Trophoblast cell (in vitro differentiated cells and primary cell): ENCODE results near the gene TMEM9.

ENCODE experiments used
- DNase-seq, 2 donors: peaks; one replicate each; pipeline ENCODE4 v3.0.0-alpha.2; 2016
- H2AFZ ChIP-seq: 2 replicates; pipeline ENCODE4 v1.6.1; 2013; ENCODE audit warnings: low read length, moderate library complexity, mild to moderate bottlenecking; ENCODE audit not compliant: insufficient read depth, poor library complexity
- H2AK5ac ChIP-seq: 2 replicates; pipeline ENCODE4 v1.6.1; 2013; ENCODE audit warnings: mild to moderate bottlenecking, low read length
- H2BK120ac ChIP-seq: 2 replicates; pipeline ENCODE4 v1.6.1; 2013; ENCODE audit warnings: low read length, mild to moderate bottlenecking, moderate library complexity; ENCODE audit not compliant: insufficient read depth, poor library complexity
- H2BK12ac ChIP-seq: 2 replicates; pipeline ENCODE4 v1.6.1; 2013; ENCODE audit warnings: mild to moderate bottlenecking, low read length, moderate library complexity
- H2BK5ac ChIP-seq: 2 replicates; pipeline ENCODE4 v1.6.1; 2013; ENCODE audit warnings: low read length, low read depth, moderate library complexity, mild to moderate bottlenecking; ENCODE audit not compliant: poor library complexity
- H3K14ac ChIP-seq: 2 replicates; pipeline ENCODE4 v1.6.1; 2013; ENCODE audit warnings: mild to moderate bottlenecking, low read length
- H3K18ac ChIP-seq: 2 replicates; pipeline ENCODE4 v1.6.1; 2013; ENCODE audit warnings: mild to moderate bottlenecking, low read length
- H3K23ac ChIP-seq: 2 replicates; pipeline ENCODE4 v1.6.1; 2013; ENCODE audit warnings: low read length
- H3K27ac ChIP-seq: 2 replicates; pipeline ENCODE4 v1.5.1; 2013; ENCODE audit warnings: low read depth, mild to moderate bottlenecking, inconsistent platforms, low read length, moderate library complexity
- H3K27me3 ChIP-seq: 2 replicates; pipeline ENCODE4 v1.6.1; 2013; ENCODE audit warnings: inconsistent platforms, mild to moderate bottlenecking, low read length, moderate library complexity; ENCODE audit not compliant: insufficient read depth
- H3K36me3 ChIP-seq, 2 experiments: 1 replicate in 1 of 2; 2 replicates in 1 of 2; pipeline ENCODE4 v1.6.1; 2013; ENCODE audit warnings: low read length in 2 of 2, mild to moderate bottlenecking in 2 of 2, moderate library complexity in 1 of 2; ENCODE audit not compliant: insufficient read depth in 2 of 2, control insufficient read depth in 1 of 2
- H3K4ac ChIP-seq: 2 replicates; pipeline ENCODE4 v1.6.1; 2013; ENCODE audit warnings: low read depth, mild to moderate bottlenecking, low read length, moderate library complexity
- H3K4me1 ChIP-seq, 2 experiments: 1 replicate in 1 of 2; 2 replicates in 1 of 2; pipeline ENCODE4 v1.6.1; 2013; ENCODE audit warnings: low read length in 2 of 2, mild to moderate bottlenecking in 2 of 2, moderate library complexity in 1 of 2; ENCODE audit not compliant: insufficient read depth in 2 of 2, control insufficient read depth in 1 of 2
- H3K4me2 ChIP-seq: 2 replicates; pipeline ENCODE4 v1.6.1; 2013; ENCODE audit warnings: inconsistent platforms, mild to moderate bottlenecking, low read length, moderate library complexity
- H3K4me3 ChIP-seq: 2 replicates; pipeline ENCODE4 v1.5.1; 2013; ENCODE audit warnings: mild to moderate bottlenecking, low read depth, low read length, inconsistent platforms
- H3K79me1 ChIP-seq: one replicate; pipeline ENCODE4 v1.6.1; 2013; ENCODE audit warnings: low read length
- H3K79me2 ChIP-seq: 2 replicates; pipeline ENCODE4 v1.6.1; 2013; ENCODE audit warnings: low read length, mild to moderate bottlenecking; ENCODE audit not compliant: control insufficient read depth, insufficient read depth, poor library complexity
- H3K9ac ChIP-seq: 2 replicates; pipeline ENCODE4 v1.6.1; 2013; ENCODE audit warnings: mild to moderate bottlenecking, low read length
- H3K9me3 ChIP-seq: 2 replicates; pipeline ENCODE4 v1.6.1; 2013; ENCODE audit warnings: low read depth, mild to moderate bottlenecking, control low read depth, inconsistent platforms, low read length; ENCODE audit not compliant: insufficient read depth
- H4K12ac ChIP-seq: 2 replicates; pipeline ENCODE4 v1.6.1; 2013; ENCODE audit warnings: low read depth, mild to moderate bottlenecking, low read length, moderate library complexity
- H4K8ac ChIP-seq: 2 replicates; pipeline ENCODE4 v1.6.1; 2013; ENCODE audit warnings: low read depth, mild to moderate bottlenecking, low read length, moderate library complexity
- H4K91ac ChIP-seq: one replicate; pipeline ENCODE4 v1.6.1; 2013; ENCODE audit warnings: low read depth, mild to moderate bottlenecking, low read length, moderate library complexity
- WGBS: extraction: QIAGEN DNeasy Blood & Tissue Kit; methylation state at CpG from one replicate; pipeline ENCODE4 v1.1.7; 2013; ENCODE audit warnings: missing lambda C conversion rate; ENCODE audit not compliant: insufficient read length, insufficient coverage; ENCODE audit errors: extremely low coverage; 5-methylcytosine and 5-hydroxymethylcytosine counted together

The TMEM9 gene

GRCh38 chr1:201126832-201127754, 27.2 kb downstream of the TMEM9 start, which contains the start of gene ASCL5:
Gene ASCL5, minus strand, starts transcription at chr1:201127184. Its CDS starts 11,812 bp downstream, at chr1:201115372.
- no peak for DNase-seq
- H3K4ac ChIP-seq, result no peak within 1 kb of the TSS
- no peak within 1 kb of the TSS for H2BK5ac ChIP-seq
- H3K79me1 ChIP-seq, result no peaks in the 10 kb centered on the region
- no peak within 1 kb of the TSS for H2BK12ac ChIP-seq
- no peak within 1 kb of the TSS for H4K91ac ChIP-seq
- H3K4me2 ChIP-seq, result no peak within 1 kb of the TSS
- no peaks in the 10 kb centered on the region for H3K36me3 ChIP-seq
- H2BK120ac ChIP-seq, result no peak within 1 kb of the TSS
- H3K79me2 ChIP-seq, result no peaks in the 10 kb centered on the region
- H4K8ac ChIP-seq, result no peak within 1 kb of the TSS
- no peak within 1 kb of the TSS for H3K23ac ChIP-seq
- H3K18ac ChIP-seq, result no peak within 1 kb of the TSS
- H2AFZ ChIP-seq, result no peak within 1 kb of the TSS
- no peak within 1 kb of the TSS for H3K14ac ChIP-seq
- H3K4me1 ChIP-seq, result no peaks in the 10 kb centered on the region
- H3K27ac ChIP-seq, result no peak within 1 kb of the TSS
- WGBS, result no CpG with 5 or more reads among the region's 24 CpGs
- H4K12ac ChIP-seq, result no peak within 1 kb of the TSS
- no peaks in the 10 kb centered on the region for H3K27me3 ChIP-seq
- H3K9me3 ChIP-seq, result no peaks in the 10 kb centered on the region
- H2AK5ac ChIP-seq, result no peak within 1 kb of the TSS
- H3K4me3 ChIP-seq, result no peak within 1 kb of the TSS
- H3K9ac ChIP-seq, result no peak within 1 kb of the TSS

GRCh38 chr1:201126463-201126831, 27.8 kb downstream of the TMEM9 start:
- Histone ChIP-seq H2AK5ac (no peak overlapping the region), H3K23ac (no peak overlapping the region), H3K14ac (no peak overlapping the region), H3K4me2 (no peak overlapping the region), H3K4ac (no peak overlapping the region), H3K27me3 (no peaks in the 10 kb centered on the region), H3K9ac (no peak overlapping the region), H3K36me3 (no peaks in the 10 kb centered on the region), H4K8ac (no peak overlapping the region), H3K9me3 (no peaks in the 10 kb centered on the region), H3K79me2 (no peaks in the 10 kb centered on the region), H4K91ac (no peak overlapping the region), H3K4me3 (no peak overlapping the region), H4K12ac (no peak overlapping the region), H2AFZ (no peak overlapping the region), H3K27ac (no peak overlapping the region), H3K79me1 (no peaks in the 10 kb centered on the region), H3K4me1 (no peaks in the 10 kb centered on the region), H2BK120ac (no peak overlapping the region), H2BK5ac (no peak overlapping the region), H2BK12ac (no peak overlapping the region), H3K18ac (no peak overlapping the region)
- WGBS, result no CpG with 5 or more reads among the region's 3 CpGs
- DNase-seq, result no peak

- Histone ChIP-seq H3K23ac (no peak overlapping the region), H2BK12ac (no peak overlapping the region), H3K4me1 (no peaks in the 10 kb centered on the region), H3K14ac (no peak overlapping the region), H3K27ac (no peak overlapping the region), H4K91ac (no peak overlapping the region), H3K18ac (no peak overlapping the region), H3K27me3 (no peaks in the 10 kb centered on the region), H4K12ac (no peak overlapping the region), H4K8ac (no peak overlapping the region), H3K9me3 (no peaks in the 10 kb centered on the region), H2BK120ac (no peak overlapping the region), H3K4me3 (no peak overlapping the region), H2AFZ (no peak overlapping the region), H3K79me2 (no peaks in the 10 kb centered on the region), H2AK5ac (no peak overlapping the region), H3K4me2 (no peak overlapping the region), H2BK5ac (no peak overlapping the region), H3K9ac (no peak overlapping the region), H3K4ac (no peak overlapping the region), H3K36me3 (no peaks in the 10 kb centered on the region), H3K79me1 (no peaks in the 10 kb centered on the region)
- no peak for DNase-seq
- no CpG with 5 or more reads among the region's 7 CpGs for WGBS
Observed at GRCh38 chr1:201125800-201126199, 28.5 kb downstream of the TMEM9 start.

GRCh38 chr1:201125019-201125418, 29.3 kb downstream of the TMEM9 start:
- H2AK5ac ChIP-seq, result no peak overlapping the region
- H2BK5ac ChIP-seq, result no peak overlapping the region
- H2BK120ac ChIP-seq, result no peak overlapping the region
- H3K18ac ChIP-seq, result no peak overlapping the region
- WGBS, result no CpG with 5 or more reads among the region's 9 CpGs
- DNase-seq, result no peak
- no peaks in the 10 kb centered on the region for H3K9me3 ChIP-seq
- no peak overlapping the region for H4K8ac ChIP-seq
- H3K36me3 ChIP-seq, result no peaks in the 10 kb centered on the region
- no peak overlapping the region for H2BK12ac ChIP-seq
- H3K4me1 ChIP-seq, result no peaks in the 10 kb centered on the region
- H3K23ac ChIP-seq, result no peak overlapping the region
- H4K91ac ChIP-seq, result no peak overlapping the region
- H3K4me3 ChIP-seq, result no peak overlapping the region
- H3K9ac ChIP-seq, result no peak overlapping the region
- no peak overlapping the region for H2AFZ ChIP-seq
- no peaks in the 10 kb centered on the region for H3K79me1 ChIP-seq
- no peak overlapping the region for H3K4me2 ChIP-seq
- H3K27me3 ChIP-seq, result no peaks in the 10 kb centered on the region
- no peak overlapping the region for H4K12ac ChIP-seq
- H3K79me2 ChIP-seq, result no peaks in the 10 kb centered on the region
- no peak overlapping the region for H3K27ac ChIP-seq
- no peak overlapping the region for H3K14ac ChIP-seq
- no peak overlapping the region for H3K4ac ChIP-seq
